Kidney (tissue), 14 donors: ENCODE results near the gene ZFYVE26. TPM values are rescaled to one million over a fixed set of nuclear protein-coding genes. Genes with fewer than 3 reads are reported as not detected.

Experiments used
- DNase-seq, 5 donors: peaks; one replicate each; pipeline ENCODE4 v3.0.0-alpha.2; 2013 to 2020
- FAIRE-seq: peaks from 2 replicates; lab custom pipeline; 2012; peaks lifted over from hg19 to GRCh38; lab: Jason Lieb, UNC
- H3K27ac ChIP-seq, 2 donors: one replicate each; pipeline ENCODE4 v1.7.0; 2013; ENCODE audit warnings: low read depth in 2 of 2, low read length in 2 of 2, inconsistent platforms in 1 of 2
- H3K27me3 ChIP-seq: one replicate; pipeline ENCODE4 v1.7.1; 2013; ENCODE audit warnings: low read length, inconsistent platforms; ENCODE audit not compliant: control insufficient read depth, insufficient read depth
- H3K36me3 ChIP-seq, 3 donors: one replicate each; pipeline versions ENCODE4 v1.7.0 to v1.7.1; 2013; ENCODE audit warnings: low read length in 3 of 3, control low read depth in 1 of 3, inconsistent platforms in 1 of 3; ENCODE audit not compliant: insufficient read depth in 3 of 3, control insufficient read depth in 2 of 3
- H3K4me1 ChIP-seq, 3 donors: one replicate each; pipeline versions ENCODE4 v1.7.0 to v1.7.1; 2013; ENCODE audit warnings: low read length in 3 of 3, inconsistent platforms in 1 of 3, low read depth in 1 of 3; ENCODE audit not compliant: control insufficient read depth in 2 of 3, insufficient read depth in 2 of 3
- H3K4me3 ChIP-seq, 3 donors: one replicate each; pipeline versions ENCODE4 v1.7.0 to v1.8.1; 2013; ENCODE audit warnings: low read length in 3 of 3, control low read depth in 1 of 3, inconsistent platforms in 1 of 3
- H3K9ac ChIP-seq, 3 donors: one replicate each; pipeline versions ENCODE4 v1.7.0 to v1.7.1; 2013; ENCODE audit warnings: low read length in 3 of 3, control low read depth in 1 of 3, inconsistent platforms in 1 of 3
- H3K9me3 ChIP-seq, 3 donors: one replicate each; pipeline versions ENCODE4 v1.7.0 to v1.7.1; 2013; ENCODE audit warnings: low read length in 3 of 3, control low read depth in 1 of 3, inconsistent platforms in 1 of 3; ENCODE audit not compliant: control insufficient read depth in 2 of 3, insufficient read depth in 1 of 3
- CTCF ChIP-seq: IDR thresholded peaks from 3 replicates; pipeline ENCODE4 v1.5.1; 2012; ENCODE audit warnings: mild to moderate bottlenecking, moderate library complexity, borderline replicate concordance; ENCODE audit not compliant: insufficient read depth; ENCODE audit errors: extremely low read depth
- intact Hi-C: fragments of 100-400 bp; cut with DNase I; formaldehyde crosslinking; loops from one replicate; pipeline ENCODE4 v1.11.1; 2022
- polyA plus RNA-seq: library from polyadenylated mRNA; stranded (reverse); fragments of 350-450 nt; fragmentation: Illumina TruSeq; extraction: RNeasy Lipid Tissue Mini Kit (QIAGEN cat#74804); gene quantifications from one replicate; pipeline ENCODE4 v1.2.3, GENCODE V29; 2014; ENCODE audit warnings: low read depth, low replicate concordance; ENCODE audit not compliant: insufficient read depth
- total RNA-seq: library from RNA; stranded (reverse); fragmentation: NEBNext Ultra II Directional; extraction: Animal tissue kit (Norgen Biotek cat#: 25700); gene quantifications from one replicate; pipeline ENCODE4 v1.2.1, GENCODE V29; 2021
- donor health status: control.
- donor health status: control.
- donor health status: control.
- donor health status: control.
- donor health status: control.
- donor health status: DM: yes; HTN: yes; CAD: no.
- donor health status: Normal renal cell carcinoma (clear cell type).

The ZFYVE26 gene
- total and polyA plus RNA-seq, 2 donors from 2014 or later, result 4.2 to 25.3 TPM

DNA sequence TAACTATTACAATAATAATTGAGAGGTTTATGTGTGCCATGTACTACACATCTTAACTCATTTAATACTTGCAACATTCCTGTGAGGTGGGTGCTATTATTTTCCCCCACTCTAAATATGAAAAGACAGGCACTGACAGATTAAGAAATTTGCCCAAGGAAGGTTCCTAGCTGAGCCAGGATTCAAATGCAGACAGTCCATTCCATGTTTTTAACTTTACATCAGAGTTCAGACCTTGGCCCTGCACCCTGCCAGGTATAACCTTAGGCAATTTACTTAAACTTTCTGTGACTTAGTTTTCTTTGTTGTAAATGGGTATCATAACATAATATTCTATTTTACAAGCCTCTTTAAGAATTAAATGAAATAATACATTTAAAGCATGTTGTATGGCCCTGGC lies 88.1 kb downstream of the ZFYVE26 start:
- DNase-seq (no peak), FAIRE-seq (no peak)
- no peaks in the 10 kb centered on the region for H3K4me1 ChIP-seq
- no peak overlapping the region for H3K4me3 ChIP-seq
- H3K9ac ChIP-seq, result no peak overlapping the region
- H3K36me3 ChIP-seq, result peaks cover 0 to 10% (median 0%) of the 10 kb centered on the region in 3 donors
- no peak for TF ChIP-seq CTCF
- H3K9me3 ChIP-seq, result no peaks in the 10 kb centered on the region
- no peak overlapping the region for H3K27ac ChIP-seq
- H3K27me3 ChIP-seq, result no peaks in the 10 kb centered on the region
- intact Hi-C loops, result no loop called here

- FAIRE-seq (no peak), DNase-seq (no peak)
- Histone ChIP-seq H3K27ac (no peak overlapping the region), H3K4me1 (no peaks in the 10 kb centered on the region), H3K9ac (no peak overlapping the region), H3K36me3 (peaks cover 0 to 10% (median 0%) of the 10 kb centered on the region in 3 donors), H3K9me3 (no peaks in the 10 kb centered on the region), H3K27me3 (no peaks in the 10 kb centered on the region), H3K4me3 (no peak overlapping the region)
- TF ChIP-seq CTCF, result no peak
- intact Hi-C loops, result no loop called here
These were observed 89.0 kb downstream of the ZFYVE26 start for GRCh38 chr14:67727361-67727760.

DNA sequence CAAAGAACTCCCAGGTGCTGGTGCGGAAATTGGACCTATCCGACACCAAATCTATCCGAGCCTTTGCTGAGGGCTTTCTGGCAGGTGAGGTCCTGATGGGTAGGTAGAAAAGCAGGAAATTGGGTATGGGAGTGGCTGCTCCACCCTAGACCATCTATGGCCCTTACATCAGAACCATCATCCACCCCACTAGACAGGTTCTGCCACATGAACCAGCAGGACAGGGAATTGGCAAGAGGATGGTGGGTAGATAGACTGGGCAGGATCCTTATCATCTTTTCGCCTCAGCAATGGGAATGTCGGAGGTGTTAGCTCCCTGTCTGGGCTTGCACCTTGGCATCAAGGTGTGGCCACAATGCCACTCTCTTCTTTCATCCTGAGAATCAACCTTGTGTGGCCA lies 91.2 kb downstream of the ZFYVE26 start:
- DNase-seq (no peak), FAIRE-seq (no peak)
- Histone ChIP-seq H3K4me1 (no peaks in the 10 kb centered on the region), H3K36me3 (peaks cover 0 to 10% (median 0%) of the 10 kb centered on the region in 3 donors), H3K27me3 (no peaks in the 10 kb centered on the region), H3K4me3 (no peak overlapping the region), H3K9ac (no peak overlapping the region), H3K27ac (no peak overlapping the region), H3K9me3 (no peaks in the 10 kb centered on the region)
- TF ChIP-seq CTCF, result no peak
- intact Hi-C loops, result no loop called here

- no peak overlapping the region for H3K9ac ChIP-seq
- no peak for TF ChIP-seq CTCF
- no peaks in the 10 kb centered on the region for H3K9me3 ChIP-seq
- H3K27me3 ChIP-seq, result no peaks in the 10 kb centered on the region
- H3K27ac ChIP-seq, result no peak overlapping the region
- H3K4me1 ChIP-seq, result no peaks in the 10 kb centered on the region
- H3K36me3 ChIP-seq, result peaks cover 0 to 10% (median 0%) of the 10 kb centered on the region in 3 donors
- intact Hi-C loops, result no loop called here
- FAIRE-seq, result no peak
- H3K4me3 ChIP-seq, result no peak overlapping the region
- DNase-seq, result peak in 2 of 5 donors; percentile 22 to 74
These were observed 94.1 kb downstream of the ZFYVE26 start for GRCh38 chr14:67722293-67722692.
